ENCODE measurements around the gene PAFAH2.
A peak's percentile ranks its signal among the peaks of the same experiment; 100 is the strongest.

Gene PAFAH2

DNA sequence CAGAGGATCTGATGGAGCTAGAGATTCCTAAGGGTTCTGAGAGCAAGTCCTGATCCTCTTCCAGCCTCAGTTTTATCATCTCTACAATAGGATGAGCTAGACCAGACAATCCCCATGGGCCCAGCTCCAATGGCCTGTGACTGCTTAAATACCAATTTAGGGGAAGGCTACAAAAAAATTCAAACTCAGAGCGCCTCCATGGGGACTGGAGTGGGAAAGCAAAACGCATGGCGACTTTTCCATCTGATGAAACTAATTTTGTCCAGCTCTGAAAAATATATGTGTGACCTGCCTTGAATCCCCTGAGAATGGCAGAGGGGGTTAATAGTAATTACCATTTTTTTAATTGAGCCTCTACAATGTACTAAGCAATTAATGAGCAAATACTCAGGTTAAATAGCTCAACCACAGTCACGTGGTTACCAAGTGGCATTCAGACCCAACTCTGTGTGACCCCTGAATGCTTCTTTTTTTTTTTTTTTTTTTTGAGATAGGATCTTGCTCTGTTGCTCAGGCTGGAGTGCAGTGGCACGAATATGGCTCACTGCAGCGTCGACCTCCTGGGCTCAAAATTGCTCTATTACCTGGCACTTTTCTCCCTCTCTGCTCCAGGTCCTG is 32.1 kb upstream of the PAFAH2 start:
- no peak for DNase-seq

DNA sequence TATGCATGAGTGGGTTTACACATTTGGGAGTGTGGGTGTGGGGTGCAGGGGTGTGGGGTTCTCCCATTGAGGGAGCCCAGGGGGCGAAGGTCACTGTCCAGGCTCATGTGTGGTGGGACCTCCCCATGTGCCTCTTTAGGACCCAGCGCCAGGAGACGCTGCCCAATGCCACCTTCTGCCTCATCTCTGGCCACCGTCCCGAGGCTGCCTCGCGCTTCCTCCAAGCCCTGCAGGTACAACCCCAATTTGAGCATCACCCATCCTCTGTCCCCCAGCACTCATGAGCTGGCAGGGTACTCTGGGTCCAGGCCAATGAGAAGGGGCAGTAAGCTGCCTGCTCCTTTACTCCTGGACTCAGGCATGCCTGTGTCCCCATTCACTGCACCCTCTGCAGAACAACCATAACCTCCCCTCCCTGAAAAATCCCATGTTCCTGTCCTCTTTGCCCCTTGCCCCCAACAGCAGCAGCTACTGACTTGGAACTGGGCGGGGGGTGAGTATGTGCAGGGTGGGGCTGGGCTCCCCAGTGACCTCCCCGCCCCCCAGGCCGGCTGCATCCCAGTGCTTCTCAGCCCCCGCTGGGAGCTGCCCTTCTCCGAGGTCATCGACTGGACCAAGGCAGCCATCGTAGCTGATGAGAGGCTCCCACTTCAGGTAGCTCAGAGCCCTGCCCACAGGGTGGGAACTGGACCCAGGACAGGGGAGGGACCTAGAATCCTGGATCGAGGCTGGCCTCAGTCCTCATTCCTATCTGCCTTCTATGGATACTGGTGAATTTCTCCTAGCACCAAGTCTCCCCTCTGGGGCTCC is 31.4 kb upstream of the PAFAH2 start:
- DNase-seq: no peak

DNA sequence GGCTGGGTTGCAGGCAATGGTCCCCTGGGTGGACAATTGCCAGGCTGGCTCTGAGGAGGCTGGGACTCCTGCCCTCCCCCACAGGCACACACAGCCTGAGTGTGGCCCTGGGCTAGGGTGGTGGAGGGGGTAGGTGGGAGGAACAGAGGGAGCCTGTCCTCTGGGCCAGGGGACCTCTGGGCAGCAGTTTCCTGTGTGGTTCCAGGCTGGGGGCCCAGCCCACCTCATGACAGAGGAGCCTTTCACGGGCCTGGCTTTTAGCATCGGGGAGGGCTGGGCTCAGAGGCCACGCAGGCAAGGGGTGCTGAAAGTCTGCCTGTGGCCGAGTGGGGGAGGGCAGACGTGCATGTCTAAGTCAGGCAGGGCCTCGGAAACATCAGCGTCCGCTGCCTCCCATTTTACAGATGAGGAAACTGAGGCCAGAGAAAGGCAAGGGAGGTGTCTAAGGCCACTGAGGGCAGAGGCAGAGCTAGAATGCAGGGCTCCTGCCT is 30.7 kb upstream of the PAFAH2 start:
- no peak for DNase-seq

DNA sequence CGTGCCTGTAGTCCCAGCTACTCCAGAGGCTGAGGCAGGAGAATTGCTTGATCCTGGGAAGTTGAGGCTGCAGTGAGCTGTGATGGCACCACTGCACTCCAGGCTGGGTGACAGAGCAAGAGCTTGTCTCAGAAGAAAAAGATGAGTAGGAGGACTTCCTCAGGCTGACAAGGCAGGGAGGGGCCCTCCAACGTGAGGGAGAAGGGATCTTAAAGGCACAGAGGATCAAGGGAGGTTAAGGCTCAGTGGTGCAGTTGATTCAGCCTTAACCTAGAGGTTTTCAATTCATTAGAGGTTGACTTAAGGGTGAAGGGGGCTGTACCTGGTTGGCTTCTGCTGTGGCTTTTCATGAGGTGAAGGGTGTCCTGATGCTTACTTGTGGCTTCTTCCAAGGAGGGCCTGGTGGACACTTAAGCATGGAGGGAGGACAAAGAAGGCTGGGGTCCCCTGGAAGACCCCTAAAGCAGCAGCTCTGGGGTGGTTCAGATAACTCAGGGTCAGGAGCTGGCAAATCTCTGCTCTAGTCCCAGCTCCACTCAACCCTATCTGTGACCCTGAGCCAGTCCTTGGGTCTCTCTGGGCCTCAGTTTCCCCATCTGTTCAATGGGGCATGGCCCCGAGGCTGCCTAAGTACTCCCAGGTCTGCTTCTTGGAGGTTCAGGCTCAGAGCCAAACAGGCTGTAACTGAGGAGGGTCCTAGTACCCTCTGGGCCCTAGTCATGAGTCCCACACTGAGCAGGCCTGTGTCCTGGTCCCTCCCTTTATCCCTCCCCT is 30.0 kb upstream of the PAFAH2 start:
- DNase-seq: no peak

DNA sequence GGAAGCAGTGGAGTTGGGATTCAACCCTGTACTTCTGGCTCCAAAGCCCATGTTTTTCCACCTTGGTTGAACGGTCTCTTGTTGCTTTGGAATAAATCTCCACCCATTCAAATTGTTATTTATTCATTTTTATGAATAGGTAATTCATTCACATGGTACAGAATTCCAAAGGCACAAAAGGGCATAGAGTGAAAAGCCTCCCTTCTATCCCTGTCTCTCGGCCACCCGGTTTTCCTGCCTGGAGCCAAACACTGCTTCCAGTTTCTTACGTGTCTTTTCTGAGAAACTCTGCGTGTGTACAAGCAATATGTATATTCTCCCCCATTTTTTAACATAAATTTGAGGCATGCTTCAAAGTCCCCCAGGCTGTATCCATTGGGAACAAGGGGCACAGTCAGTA is 27.7 kb upstream of the PAFAH2 start:
- DNase-seq: no peak

DNA sequence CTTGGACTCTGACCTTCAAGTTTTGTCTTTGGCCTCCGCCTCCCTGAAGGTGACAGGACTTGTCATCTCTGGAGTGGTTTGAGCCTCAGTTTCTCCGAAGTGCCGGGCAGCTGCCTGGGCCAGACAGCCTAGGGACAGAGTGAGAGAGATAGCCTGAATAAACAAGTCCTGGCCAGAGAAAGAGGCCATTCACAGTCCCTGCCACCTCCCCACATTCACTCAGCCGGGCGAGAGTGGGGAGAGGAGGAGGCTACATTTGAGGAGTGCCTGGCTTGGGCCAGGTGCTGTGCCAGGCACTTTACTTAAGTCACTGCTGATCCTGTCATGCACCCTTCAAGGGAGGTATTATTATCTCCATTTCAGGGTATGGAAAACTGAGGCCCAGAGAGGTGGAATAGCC is 27.2 kb upstream of the PAFAH2 start:
- DNase-seq: no peak

DNA sequence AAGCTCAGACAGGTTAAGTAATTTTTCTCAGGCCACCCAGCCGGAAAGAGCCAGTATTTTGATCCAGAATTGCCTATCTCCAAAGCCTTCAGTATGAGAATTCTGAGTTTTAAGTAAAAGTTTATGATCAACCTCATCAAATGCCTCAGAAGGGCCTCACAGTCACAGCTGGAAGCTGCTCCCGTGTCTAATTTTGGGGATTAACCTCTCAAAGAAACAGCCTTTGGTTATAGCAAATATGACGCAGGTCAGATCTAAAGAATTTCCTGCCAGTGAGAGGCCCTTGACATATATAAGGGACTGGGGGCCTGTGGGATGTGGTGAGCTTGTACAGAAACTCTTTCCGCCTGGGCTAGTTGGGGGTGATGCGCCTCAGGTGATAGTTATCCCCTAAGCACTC is 26.0 kb upstream of the PAFAH2 start:
- no peak for DNase-seq

DNA sequence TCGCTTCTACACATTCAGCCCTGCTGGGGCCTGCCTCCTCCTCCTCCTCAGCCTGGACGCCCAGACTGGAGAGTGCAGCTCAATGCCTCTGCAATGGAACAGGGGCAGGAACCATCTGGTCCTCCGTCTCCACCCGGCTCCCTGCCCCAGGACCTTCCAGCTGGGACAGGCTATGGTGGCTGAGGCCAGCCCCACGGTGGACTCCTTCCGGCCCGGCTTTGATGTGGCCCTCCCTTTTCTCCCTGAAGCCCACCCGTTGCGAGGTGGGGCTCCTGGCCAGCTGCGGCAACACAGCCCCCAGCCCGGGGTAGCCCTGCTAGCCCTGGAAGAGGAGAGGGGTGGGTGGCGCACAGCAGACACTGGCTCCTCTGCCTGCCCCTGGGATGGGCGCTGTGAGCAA is 25.1 kb upstream of the PAFAH2 start:
- no peak for DNase-seq

DNA sequence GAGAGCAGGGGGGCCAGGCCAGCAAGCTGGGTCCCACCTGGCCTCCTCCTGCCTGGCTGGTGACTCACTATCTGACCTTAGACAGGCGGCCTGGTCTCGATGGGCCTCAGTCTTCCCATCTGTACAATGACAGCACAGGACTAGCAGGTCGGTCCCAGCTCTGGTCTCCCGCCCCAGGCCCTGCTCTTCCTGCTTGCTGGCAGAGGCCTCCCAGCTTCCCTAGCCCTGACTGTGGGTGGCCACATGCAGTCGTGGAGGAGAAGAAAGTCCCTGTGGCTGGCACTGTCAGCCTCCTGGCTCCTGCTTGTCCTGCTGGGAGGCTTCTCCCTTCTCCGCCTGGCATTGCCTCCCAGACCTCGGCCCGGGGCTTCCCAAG is 24.5 kb upstream of the PAFAH2 start:
- DNase-seq: no peak

DNA sequence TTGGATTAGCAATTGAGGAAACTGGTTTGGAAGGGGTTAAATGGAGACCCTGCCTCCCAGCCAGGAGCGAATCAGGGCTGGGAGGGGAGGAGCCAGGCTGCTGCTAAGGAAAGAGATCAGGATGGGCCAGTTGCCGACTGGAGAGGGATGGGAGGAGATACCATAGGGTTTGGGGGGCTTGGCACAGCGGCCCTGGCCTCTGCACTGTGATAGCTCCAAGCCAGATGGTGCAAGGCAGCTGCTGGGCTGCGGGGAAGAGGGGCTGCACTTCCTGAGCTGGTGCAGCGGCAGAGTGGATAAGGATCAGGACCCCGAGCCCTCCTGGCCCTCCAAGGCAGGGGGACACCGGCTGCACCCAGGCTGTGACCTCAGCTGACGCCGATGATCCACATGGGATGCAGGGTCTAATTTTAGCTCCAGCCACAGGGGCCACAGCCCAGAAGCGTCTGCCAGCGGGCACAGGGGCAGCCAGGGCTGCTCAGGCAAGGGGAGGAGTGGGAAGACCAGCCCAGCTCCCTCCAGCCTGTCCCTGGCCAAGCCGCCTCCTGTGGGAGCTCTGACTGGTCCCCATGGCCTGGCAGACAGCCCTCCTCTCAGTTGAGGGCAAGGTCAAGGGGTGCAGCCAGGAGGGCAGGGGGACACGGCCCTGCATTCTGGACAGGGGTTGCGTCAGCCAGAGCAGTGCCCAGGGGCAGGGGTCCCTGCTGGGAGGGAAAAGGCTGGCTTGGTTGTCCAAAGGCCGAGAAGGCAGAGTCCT is 24.0 kb upstream of the PAFAH2 start, which contains the start of gene EXTL1:
EXTL1 (plus strand) TSS at position 129 of the 757 bp plus-strand sequence. CDS start 872 bp downstream, outside the sequence.
- DNase-seq: peak; percentile 14

DNA sequence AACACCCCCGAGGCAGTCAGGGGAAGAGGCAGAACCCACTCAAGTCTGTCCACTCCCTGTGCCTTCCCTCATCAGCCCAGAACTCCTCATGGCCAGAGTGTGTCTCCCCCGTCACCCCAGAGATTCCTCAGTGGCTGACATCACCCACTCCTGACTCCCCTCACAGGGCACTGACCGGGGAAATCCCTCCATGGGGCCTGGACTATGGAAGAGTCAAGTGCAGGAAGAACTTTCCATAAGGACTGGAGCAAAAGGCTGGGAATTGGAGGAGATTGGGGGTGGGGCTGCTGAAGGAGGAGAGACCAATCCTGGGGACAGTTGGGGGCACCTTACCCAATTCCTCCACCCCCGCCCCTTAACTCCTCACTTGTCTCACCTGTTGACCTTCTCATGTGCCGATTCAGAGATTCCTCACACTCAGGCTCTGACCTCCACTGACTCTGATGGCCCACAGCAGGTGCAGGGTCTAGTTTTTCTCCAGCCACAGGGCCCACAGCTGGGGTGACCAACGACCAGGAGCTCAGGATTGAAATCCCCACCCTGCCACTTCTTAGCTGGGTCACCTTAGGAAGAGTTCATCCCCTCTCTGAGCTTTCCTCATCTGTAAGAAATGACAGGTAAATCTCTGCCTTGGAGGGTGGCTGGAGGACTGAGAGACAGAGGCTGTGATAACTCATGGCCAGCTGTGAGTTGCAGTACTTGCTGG is 23.2 kb upstream of the PAFAH2 start:
- no peak for DNase-seq

DNA sequence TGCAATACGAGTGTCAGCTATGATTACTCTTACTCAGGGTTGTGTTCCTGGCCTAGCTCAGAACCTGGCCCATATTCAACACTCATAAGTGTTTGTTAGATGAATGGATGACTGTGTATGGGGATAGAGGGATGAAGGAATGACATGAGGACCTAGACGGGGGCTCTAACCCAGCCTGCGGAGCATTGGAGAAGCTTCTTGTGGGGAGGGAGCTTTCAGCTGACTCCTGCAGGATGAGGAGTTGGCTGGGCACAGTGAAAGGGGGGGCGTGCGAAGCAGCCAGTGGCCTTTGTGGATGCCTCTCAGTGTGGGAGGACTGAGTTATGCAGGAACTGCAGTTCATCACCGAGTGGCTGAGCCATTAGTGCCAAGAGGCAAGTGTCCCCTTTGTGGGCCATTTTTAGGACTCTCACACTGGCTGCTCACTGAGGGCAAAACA is 22.5 kb upstream of the PAFAH2 start:
- no peak for DNase-seq

DNA sequence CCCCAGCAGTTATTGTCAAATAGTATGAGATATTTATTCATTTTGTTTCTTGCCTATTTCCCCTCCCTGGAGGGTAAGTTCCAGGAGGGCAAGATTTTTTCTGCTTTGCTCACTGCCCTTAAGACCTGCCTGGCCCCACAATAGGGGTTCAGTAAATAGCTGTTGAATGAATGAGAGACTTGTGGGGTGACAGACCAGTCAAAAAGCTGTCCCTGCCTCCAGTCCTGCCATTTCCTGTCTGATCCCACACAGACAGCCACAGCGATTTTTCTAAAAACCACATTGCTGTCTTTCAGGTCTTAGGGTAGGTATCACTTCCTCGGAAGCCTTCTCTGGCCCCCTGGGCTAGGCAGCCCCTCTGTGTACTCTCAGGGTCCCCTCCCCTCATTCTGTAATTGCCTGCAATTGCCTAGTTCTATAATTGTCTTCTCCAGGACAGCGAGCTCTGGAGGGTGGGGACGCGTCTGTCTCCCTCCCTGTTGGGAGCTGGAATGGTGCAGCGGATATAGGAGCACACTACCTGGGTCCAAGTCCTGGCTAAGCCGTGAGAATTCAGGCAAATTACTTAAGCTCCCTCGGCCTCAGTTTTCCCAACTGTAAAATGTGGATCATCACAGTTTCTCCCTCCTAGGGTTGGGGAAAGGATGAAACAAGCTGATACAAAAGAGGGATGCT is 21.9 kb upstream of the PAFAH2 start:
- DNase-seq: no peak

DNA sequence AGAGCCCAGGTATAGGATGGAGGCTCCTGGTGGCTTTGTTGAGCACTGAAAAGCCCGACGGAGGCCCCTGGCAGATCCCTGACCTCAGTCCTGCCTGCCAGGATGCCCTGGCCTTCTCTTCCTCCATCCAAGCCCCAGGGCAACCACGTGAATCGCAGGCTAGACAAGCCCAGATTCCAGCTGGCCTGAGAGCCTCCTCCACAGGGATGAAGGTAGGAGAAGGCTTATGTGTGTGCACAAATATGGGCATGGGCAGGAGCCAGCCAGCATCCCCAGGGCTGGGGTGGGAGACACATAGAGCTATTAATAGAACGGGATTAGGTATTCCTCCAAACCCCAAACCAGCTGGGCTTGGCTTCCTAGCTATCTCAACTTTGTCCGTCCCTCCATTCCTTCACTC is 19.7 kb upstream of the PAFAH2 start:
- DNase-seq: no peak

DNA sequence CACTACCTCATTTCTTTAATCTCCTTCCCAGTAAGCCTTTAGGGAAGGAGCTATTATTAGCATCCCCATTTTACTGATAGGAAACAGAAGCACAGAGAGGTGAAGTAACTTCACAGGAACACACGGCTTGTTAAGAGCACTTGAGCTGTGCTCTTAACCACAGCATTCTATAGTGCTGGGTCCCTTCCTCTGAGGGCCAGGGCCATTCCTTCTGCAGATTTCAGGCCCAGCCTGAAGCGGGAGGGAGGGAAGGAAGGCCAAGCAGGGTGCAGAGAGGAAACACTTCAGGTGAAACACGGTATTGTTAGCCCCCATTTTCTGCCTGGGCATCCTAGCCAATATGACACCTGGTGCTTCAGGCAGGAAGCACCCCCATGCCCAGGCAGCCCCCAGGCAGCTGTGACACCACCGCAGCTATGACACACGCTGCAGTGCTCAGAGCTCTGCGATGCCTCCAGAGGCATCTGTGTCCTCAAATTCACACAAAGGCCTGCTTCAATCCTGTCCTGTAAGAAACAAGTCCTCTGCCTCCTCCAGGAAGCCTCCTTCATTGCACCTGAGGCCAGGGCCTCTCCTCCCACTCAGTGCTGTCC is 19.2 kb upstream of the PAFAH2 start:
- no peak for DNase-seq

DNA sequence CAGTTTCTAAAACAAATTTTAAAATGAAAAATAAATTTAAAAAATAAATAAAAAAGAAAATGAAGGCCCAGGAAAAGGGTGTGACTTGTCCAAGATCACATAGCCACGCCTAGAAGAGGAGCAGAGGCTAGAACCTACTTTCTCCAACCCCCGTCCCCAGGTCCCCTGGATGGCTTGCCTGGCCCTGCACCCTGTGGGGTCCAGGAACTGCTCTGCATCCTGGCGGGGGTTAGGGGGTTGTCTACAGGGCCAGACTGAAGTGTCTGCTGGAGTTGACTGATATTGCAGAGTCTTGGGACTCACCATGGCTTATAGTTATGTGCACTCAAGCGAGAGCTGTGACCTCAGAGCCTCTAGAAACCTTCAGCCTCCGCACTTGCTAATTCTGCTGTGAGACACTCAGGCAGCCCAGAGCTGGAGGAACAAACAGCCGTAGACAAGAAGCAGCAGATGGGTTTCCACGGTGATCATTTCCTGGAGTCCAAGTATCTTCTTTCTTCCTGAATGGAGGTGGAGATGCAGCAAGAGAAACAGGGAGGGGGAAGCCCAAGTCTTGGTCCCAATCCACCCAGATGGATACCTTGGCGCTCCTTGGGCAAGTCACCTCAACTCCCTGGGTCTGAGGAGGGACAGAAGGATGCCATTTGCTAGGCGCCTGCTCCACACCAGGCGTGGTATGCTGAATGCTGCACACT is 18.5 kb upstream of the PAFAH2 start:
- DNase-seq: peak; percentile 50

DNA sequence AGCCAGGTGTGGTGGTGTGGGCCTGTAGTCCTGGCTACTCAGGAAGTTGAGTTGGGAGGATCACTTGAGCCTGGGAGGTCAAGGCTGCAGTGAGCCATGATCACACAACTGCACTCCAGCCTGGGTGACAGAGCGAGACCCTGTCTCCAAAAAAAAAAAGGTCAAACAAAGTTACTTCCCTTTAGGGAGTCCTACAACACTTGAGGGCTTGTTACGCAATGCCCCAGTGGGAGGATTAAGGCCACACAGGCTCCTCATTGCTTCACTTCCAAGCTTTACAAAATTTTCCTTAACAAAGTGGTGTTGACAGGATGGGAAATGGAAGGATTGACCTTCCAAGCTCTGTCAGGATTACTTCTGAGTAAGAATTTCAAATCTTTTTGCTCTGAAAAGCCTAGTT is 17.5 kb upstream of the PAFAH2 start:
- no peak for DNase-seq

DNA sequence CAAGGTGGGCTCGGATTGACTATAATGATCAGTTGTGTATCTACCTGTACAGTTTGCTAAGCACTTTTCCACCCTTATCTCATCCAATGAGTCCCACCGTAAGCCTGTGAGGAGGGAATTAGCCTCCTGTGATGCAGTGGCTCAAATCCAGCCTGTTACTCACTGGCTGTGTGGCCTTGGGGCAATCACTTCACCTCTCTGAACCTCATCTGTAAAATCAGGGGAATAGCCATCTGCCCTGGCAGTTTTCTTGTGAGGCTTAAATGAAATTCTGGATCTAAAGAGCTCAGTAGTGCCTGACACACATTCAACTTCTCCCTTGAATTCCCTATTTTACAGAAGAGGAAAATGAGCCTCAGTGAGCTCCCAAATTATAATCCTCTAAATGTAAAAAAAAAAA is 16.3 kb upstream of the PAFAH2 start:
- no peak for DNase-seq

DNA sequence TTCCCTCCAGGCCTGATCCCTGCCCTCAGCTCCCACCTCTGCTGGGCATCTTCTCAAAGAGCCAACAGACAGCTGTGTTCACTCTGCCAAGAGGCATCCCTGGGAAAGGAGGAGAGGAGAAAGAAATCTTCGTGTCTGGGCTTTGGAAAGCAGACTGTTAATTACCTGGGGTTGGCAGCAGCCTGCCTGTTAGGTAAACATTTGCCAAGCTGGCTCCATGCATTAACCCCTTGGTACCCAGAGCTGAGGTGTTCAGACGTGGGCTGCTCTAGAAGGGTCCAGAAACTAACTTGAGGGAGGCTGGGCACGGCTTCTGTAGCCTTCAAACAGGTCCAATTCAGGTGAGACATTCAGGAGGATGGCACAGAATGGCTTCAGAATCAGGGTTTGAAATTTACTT is 15.0 kb upstream of the PAFAH2 start:
- no peak for DNase-seq

DNA sequence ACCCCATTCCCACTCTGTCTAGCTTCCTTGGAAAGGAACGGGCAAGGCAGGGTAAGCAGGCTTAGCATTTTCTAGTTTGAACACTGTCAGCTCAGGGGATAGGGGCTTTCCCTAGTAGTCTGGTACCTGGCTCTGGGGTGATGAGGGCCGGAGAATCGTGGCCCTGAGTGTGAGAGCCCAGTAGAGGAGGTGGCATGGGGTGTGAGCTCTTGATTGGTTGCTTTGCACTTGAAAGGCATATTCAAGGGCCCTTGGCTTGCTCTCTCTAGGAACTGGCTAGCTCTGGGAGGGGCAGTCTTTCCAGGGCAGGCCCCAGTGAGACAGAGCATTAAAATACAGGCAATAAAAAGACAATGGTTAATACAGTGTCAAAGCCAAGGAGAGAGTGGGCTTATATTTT is 13.0 kb upstream of the PAFAH2 start:
- DNase-seq: no peak

All from NCI-H524 treated with DMSO at 0.1 percent for 48 hours (cell line).